RWPE2 (cell line): ENCODE results near the gene SLC9A9.

Experiments
- ATAC-seq: fragments of 200-7000 bp; cut with Tn5 transposase; 3 replicates; pipeline ENCODE4 v1.9.1; 2021; ENCODE audit warnings: low read depth
- DNase-seq: peaks from one replicate; pipeline ENCODE4 v3.0.0-alpha.2; 2020; ENCODE audit warnings: low spot score
- H3K27ac ChIP-seq: fragments of 450-650 bp; 2 replicates; pipeline ENCODE4 v1.5.1; 2017; ENCODE audit warnings: mild to moderate bottlenecking; ENCODE audit not compliant: poor library complexity, severe bottlenecking
- H3K27me3 ChIP-seq: fragments of 250-450 bp; sonication (Bioruptor Pico); 2 replicates; pipeline ENCODE4 v1.5.1; 2021; ENCODE audit warnings: mild to moderate bottlenecking, moderate library complexity; ENCODE audit not compliant: insufficient read depth, poor library complexity, severe bottlenecking
- H3K36me3 ChIP-seq: fragments of 250-450 bp; sonication (Bioruptor Pico); 2 replicates; pipeline ENCODE4 v1.5.1; 2020; ENCODE audit warnings: low read depth, mild to moderate bottlenecking, moderate library complexity
- H3K4me1 ChIP-seq: fragments of 250-450 bp; sonication (Bioruptor Pico); 2 replicates; pipeline ENCODE4 v1.5.1; 2021; ENCODE audit warnings: mild to moderate bottlenecking, moderate library complexity; ENCODE audit not compliant: insufficient read depth, poor library complexity, severe bottlenecking
- H3K4me3 ChIP-seq: fragments of 250-450 bp; sonication (Bioruptor Pico); 2 replicates; pipeline ENCODE4 v1.5.1; 2021; ENCODE audit warnings: mild to moderate bottlenecking, moderate library complexity; ENCODE audit not compliant: severe bottlenecking
- H3K9me3 ChIP-seq: fragments of 250-450 bp; sonication (Bioruptor Pico); 2 replicates; pipeline ENCODE4 v1.5.1; 2021; ENCODE audit warnings: mild to moderate bottlenecking, moderate library complexity; ENCODE audit not compliant: severe bottlenecking
- TF ChIP-seq, protein P1 (sequence below): fragments of 450-650 bp; IDR thresholded peaks from one replicate; pipeline ENCODE4 v1.5.1; 2017; ENCODE audit warnings: mild to moderate bottlenecking, moderate library complexity; ENCODE audit not compliant: poor library complexity, severe bottlenecking

SLC9A9 gene

GRCh38 chr3:143464850-143465249 lies 383.4 kb downstream of the SLC9A9 start:
- DNase-seq (no peak), ATAC-seq (no peak)
- no peak overlapping the region for H3K4me3 ChIP-seq
- H3K4me1 ChIP-seq: no peaks in the 10 kb centered on the region
- TF ChIP-seq, protein P1, sequence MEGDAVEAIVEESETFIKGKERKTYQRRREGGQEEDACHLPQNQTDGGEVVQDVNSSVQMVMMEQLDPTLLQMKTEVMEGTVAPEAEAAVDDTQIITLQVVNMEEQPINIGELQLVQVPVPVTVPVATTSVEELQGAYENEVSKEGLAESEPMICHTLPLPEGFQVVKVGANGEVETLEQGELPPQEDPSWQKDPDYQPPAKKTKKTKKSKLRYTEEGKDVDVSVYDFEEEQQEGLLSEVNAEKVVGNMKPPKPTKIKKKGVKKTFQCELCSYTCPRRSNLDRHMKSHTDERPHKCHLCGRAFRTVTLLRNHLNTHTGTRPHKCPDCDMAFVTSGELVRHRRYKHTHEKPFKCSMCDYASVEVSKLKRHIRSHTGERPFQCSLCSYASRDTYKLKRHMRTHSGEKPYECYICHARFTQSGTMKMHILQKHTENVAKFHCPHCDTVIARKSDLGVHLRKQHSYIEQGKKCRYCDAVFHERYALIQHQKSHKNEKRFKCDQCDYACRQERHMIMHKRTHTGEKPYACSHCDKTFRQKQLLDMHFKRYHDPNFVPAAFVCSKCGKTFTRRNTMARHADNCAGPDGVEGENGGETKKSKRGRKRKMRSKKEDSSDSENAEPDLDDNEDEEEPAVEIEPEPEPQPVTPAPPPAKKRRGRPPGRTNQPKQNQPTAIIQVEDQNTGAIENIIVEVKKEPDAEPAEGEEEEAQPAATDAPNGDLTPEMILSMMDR: no peak
- no peak overlapping the region for H3K27ac ChIP-seq
- H3K9me3 ChIP-seq: no peaks in the 10 kb centered on the region
- H3K27me3 ChIP-seq: no peaks in the 10 kb centered on the region
- H3K36me3 ChIP-seq: no peaks in the 10 kb centered on the region

DNA sequence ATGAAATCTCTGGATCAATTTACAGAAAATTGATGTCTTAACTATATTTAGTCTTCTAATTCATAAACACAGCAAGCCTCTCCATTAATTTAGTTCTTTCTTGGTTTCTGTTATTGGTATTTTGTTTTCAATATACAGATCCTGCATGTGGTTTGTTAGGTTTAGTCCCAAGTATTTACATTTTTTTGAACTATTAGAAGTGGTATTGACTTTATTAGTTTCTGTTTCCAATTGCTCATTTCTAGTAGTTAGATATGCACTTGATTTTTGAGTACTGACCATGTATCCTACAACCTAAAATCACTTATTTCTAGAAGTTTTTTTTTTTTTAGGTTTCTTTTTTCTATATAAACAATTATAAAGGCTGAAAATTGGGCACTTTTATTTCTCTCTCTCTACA lies 392.8 kb downstream of the SLC9A9 start:
- TF ChIP-seq, protein P1: no peak
- Histone ChIP-seq H3K36me3 (no peaks in the 10 kb centered on the region), H3K4me1 (no peaks in the 10 kb centered on the region), H3K4me3 (no peak overlapping the region), H3K27me3 (no peaks in the 10 kb centered on the region), H3K9me3 (no peaks in the 10 kb centered on the region), H3K27ac (no peak overlapping the region)
- DNase-seq: no peak
- ATAC-seq: no peak

DNA sequence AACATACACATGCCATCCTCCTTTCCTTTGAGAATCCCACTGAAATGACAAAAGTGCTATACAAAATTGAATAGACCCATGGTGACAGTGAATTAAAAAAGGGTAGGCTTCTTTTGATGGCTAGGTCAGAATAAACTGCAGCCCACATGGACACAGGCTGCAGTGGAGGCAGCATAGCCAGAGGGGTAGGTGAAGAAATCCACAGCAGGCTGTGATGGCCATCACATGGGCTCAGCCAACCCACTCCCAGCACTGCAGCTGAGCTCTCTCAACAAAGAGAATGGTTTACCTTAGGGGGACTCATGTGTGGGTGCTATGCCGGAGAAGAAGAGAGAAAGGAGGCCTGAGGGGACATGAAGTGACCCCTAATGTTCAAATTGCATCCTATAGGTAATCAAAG lies 397.6 kb downstream of the SLC9A9 start:
- Histone ChIP-seq H3K27ac (no peak overlapping the region), H3K4me3 (no peak overlapping the region), H3K4me1 (no peaks in the 10 kb centered on the region), H3K9me3 (no peaks in the 10 kb centered on the region), H3K36me3 (no peaks in the 10 kb centered on the region), H3K27me3 (no peaks in the 10 kb centered on the region)
- no peak for DNase-seq
- ATAC-seq: no peak
- TF ChIP-seq, protein P1: no peak

DNA sequence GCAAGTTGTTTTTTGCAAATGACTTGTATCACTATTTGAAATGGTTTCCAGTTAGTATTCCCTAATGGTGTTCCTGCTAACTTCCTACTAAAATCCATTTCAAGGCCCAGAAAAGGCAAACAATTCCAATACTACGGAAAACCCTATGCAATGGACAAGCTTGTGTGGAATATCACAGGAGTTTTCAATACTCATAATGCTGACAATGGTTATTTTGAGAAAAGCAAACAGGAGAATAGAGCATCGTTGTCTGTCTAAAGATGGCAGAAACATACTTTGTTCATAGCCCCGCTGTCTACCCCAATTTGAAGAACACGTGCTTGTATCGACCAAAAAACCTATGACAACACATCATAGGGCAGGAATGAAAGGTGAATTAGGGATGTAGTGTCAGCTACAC lies 400.8 kb downstream of the SLC9A9 start:
- TF ChIP-seq, protein P1: no peak
- Histone ChIP-seq H3K9me3 (no peaks in the 10 kb centered on the region), H3K27me3 (no peaks in the 10 kb centered on the region), H3K36me3 (no peaks in the 10 kb centered on the region), H3K27ac (no peak overlapping the region), H3K4me1 (peaks cover 22% of the 10 kb centered on the region), H3K4me3 (no peak overlapping the region)
- DNase-seq (no peak), ATAC-seq (no peak)

DNA sequence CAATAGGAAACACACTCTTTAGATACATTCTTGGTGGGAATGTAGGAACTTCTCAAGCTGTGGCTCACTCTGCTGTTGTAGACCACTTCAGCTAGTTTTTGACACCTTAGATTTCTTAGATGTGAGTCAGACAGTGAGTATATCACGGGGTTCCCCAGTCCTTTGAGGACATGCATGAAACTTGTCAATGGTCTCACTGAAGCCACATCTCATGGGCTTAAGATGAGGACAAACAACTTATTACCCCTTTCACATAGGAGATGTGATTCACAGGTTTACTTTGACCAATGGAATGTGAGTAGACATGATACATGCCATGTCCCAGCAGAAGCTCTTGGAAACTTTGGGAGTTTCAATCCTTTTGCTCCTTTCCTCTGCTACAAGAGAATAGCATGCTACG lies 403.1 kb downstream of the SLC9A9 start:
- no peaks in the 10 kb centered on the region for H3K36me3 ChIP-seq
- H3K4me1 ChIP-seq: peaks cover 22% of the 10 kb centered on the region
- TF ChIP-seq, protein P1: no peak
- peak; percentile 24; the same call in 1 of the 3 replicates for ATAC-seq
- no peak overlapping the region for H3K4me3 ChIP-seq
- DNase-seq: no peak
- H3K27ac ChIP-seq: peak overlapping the region; percentile 86
- no peaks in the 10 kb centered on the region for H3K27me3 ChIP-seq
- no peaks in the 10 kb centered on the region for H3K9me3 ChIP-seq
